ENCODE data around the gene MIX23.

MIX23 gene

GRCh38 chr3:122406198-122406597 is 23.2 kb upstream of the MIX23 start:
- H3K27ac Mint-ChIP-seq = no peak overlapping the region
- no peak overlapping the region for H3K4me3 Mint-ChIP-seq
- no peaks in the 10 kb centered on the region for H3K9me3 Mint-ChIP-seq
- peaks cover 6% of the 10 kb centered on the region for H3K4me1 Mint-ChIP-seq (ENCODE audit: low read depth)
- H3K36me3 Mint-ChIP-seq (ENCODE audit: low read depth) = peaks cover 48% of the 10 kb centered on the region
- DNase-seq (ENCODE audit: low spot score) = no peak
- no peaks in the 10 kb centered on the region for H3K27me3 Mint-ChIP-seq (ENCODE audit: low read depth)

- DNase-seq (ENCODE audit: low spot score) = no peak
- Mint-ChIP-seq H3K9me3 (no peaks in the 10 kb centered on the region), H3K4me1 (ENCODE audit: low read depth) (peaks cover 4% of the 10 kb centered on the region), H3K27me3 (ENCODE audit: low read depth) (no peaks in the 10 kb centered on the region), H3K36me3 (ENCODE audit: low read depth) (peaks cover 45% of the 10 kb centered on the region), H3K27ac (no peak overlapping the region), H3K4me3 (no peak overlapping the region)
These were observed 22.0 kb upstream of the MIX23 start for GRCh38 chr3:122405015-122405414.

- Mint-ChIP-seq H3K9me3 (no peaks in the 10 kb centered on the region), H3K27me3 (ENCODE audit: low read depth) (no peaks in the 10 kb centered on the region), H3K36me3 (ENCODE audit: low read depth) (peaks cover 44% of the 10 kb centered on the region), H3K4me1 (ENCODE audit: low read depth) (no peaks in the 10 kb centered on the region), H3K27ac (no peak overlapping the region), H3K4me3 (no peak overlapping the region)
- no peak for DNase-seq (ENCODE audit: low spot score)
These were observed 20.5 kb upstream of the MIX23 start for GRCh38 chr3:122403489-122403888.

GRCh38 chr3:122398920-122399319 is 15.9 kb upstream of the MIX23 start:
- H3K36me3 Mint-ChIP-seq (ENCODE audit: low read depth) = peaks cover 37% of the 10 kb centered on the region
- H3K4me1 Mint-ChIP-seq (ENCODE audit: low read depth) = peaks cover 21% of the 10 kb centered on the region
- no peaks in the 10 kb centered on the region for H3K27me3 Mint-ChIP-seq (ENCODE audit: low read depth)
- no peak overlapping the region for H3K4me3 Mint-ChIP-seq
- H3K9me3 Mint-ChIP-seq = no peaks in the 10 kb centered on the region
- H3K27ac Mint-ChIP-seq = no peak overlapping the region
- no peak for DNase-seq (ENCODE audit: low spot score)

- Mint-ChIP-seq H3K27me3 (ENCODE audit: low read depth) (no peaks in the 10 kb centered on the region), H3K27ac (no peak overlapping the region), H3K36me3 (ENCODE audit: low read depth) (peaks cover 31% of the 10 kb centered on the region), H3K4me3 (no peak overlapping the region), H3K9me3 (no peaks in the 10 kb centered on the region), H3K4me1 (ENCODE audit: low read depth) (peaks cover 26% of the 10 kb centered on the region)
- no peak for DNase-seq (ENCODE audit: low spot score)
These were observed 14.2 kb upstream of the MIX23 start for GRCh38 chr3:122397201-122397600.

- no peak for DNase-seq (ENCODE audit: low spot score)
- Mint-ChIP-seq H3K27me3 (ENCODE audit: low read depth) (no peaks in the 10 kb centered on the region), H3K9me3 (no peaks in the 10 kb centered on the region), H3K4me3 (no peak overlapping the region), H3K27ac (no peak overlapping the region), H3K4me1 (ENCODE audit: low read depth) (peaks cover 26% of the 10 kb centered on the region), H3K36me3 (ENCODE audit: low read depth) (peaks cover 31% of the 10 kb centered on the region)
These were observed 13.5 kb upstream of the MIX23 start for GRCh38 chr3:122396511-122396910.

- H3K36me3 Mint-ChIP-seq (ENCODE audit: low read depth) = peaks cover 29% of the 10 kb centered on the region
- H3K27ac Mint-ChIP-seq = no peak overlapping the region
- no peaks in the 10 kb centered on the region for H3K9me3 Mint-ChIP-seq
- no peaks in the 10 kb centered on the region for H3K27me3 Mint-ChIP-seq (ENCODE audit: low read depth)
- no peak for DNase-seq (ENCODE audit: low spot score)
- no peak overlapping the region for H3K4me3 Mint-ChIP-seq
- peaks cover 26% of the 10 kb centered on the region for H3K4me1 Mint-ChIP-seq (ENCODE audit: low read depth)
These were observed 12.6 kb upstream of the MIX23 start for GRCh38 chr3:122395582-122395981.

GRCh38 chr3:122394173-122394572 is 11.1 kb upstream of the MIX23 start:
- Mint-ChIP-seq H3K4me3 (no peak overlapping the region), H3K27me3 (ENCODE audit: low read depth) (no peaks in the 10 kb centered on the region), H3K9me3 (no peaks in the 10 kb centered on the region), H3K27ac (no peak overlapping the region), H3K36me3 (ENCODE audit: low read depth) (peaks cover 20% of the 10 kb centered on the region), H3K4me1 (ENCODE audit: low read depth) (peaks cover 26% of the 10 kb centered on the region)
- DNase-seq (ENCODE audit: low spot score) = no peak

- Mint-ChIP-seq H3K4me3 (no peak overlapping the region), H3K27me3 (ENCODE audit: low read depth) (no peaks in the 10 kb centered on the region), H3K9me3 (no peaks in the 10 kb centered on the region), H3K36me3 (ENCODE audit: low read depth) (peaks cover 20% of the 10 kb centered on the region), H3K27ac (no peak overlapping the region), H3K4me1 (ENCODE audit: low read depth) (peaks cover 30% of the 10 kb centered on the region)
- DNase-seq (ENCODE audit: low spot score) = no peak
These were observed 10.1 kb upstream of the MIX23 start for GRCh38 chr3:122392868-122393844.

- DNase-seq (ENCODE audit: low spot score) = no peak
- Mint-ChIP-seq H3K27me3 (ENCODE audit: low read depth) (no peaks in the 10 kb centered on the region), H3K27ac (no peak overlapping the region), H3K9me3 (no peaks in the 10 kb centered on the region), H3K4me1 (ENCODE audit: low read depth) (peaks cover 36% of the 10 kb centered on the region), H3K4me3 (no peak overlapping the region), H3K36me3 (ENCODE audit: low read depth) (peaks cover 29% of the 10 kb centered on the region)
These were observed 8.8 kb upstream of the MIX23 start for GRCh38 chr3:122391681-122392446.

- no peak overlapping the region for H3K4me3 Mint-ChIP-seq
- H3K4me1 Mint-ChIP-seq (ENCODE audit: low read depth) = peaks cover 41% of the 10 kb centered on the region
- no peaks in the 10 kb centered on the region for H3K27me3 Mint-ChIP-seq (ENCODE audit: low read depth)
- no peaks in the 10 kb centered on the region for H3K9me3 Mint-ChIP-seq
- no peak for DNase-seq (ENCODE audit: low spot score)
- H3K27ac Mint-ChIP-seq = no peak overlapping the region
- H3K36me3 Mint-ChIP-seq (ENCODE audit: low read depth) = peaks cover 33% of the 10 kb centered on the region
These were observed 7.6 kb upstream of the MIX23 start for GRCh38 chr3:122390665-122391064.

- Mint-ChIP-seq H3K36me3 (ENCODE audit: low read depth) (peaks cover 30% of the 10 kb centered on the region), H3K9me3 (no peaks in the 10 kb centered on the region), H3K27me3 (ENCODE audit: low read depth) (no peaks in the 10 kb centered on the region), H3K4me3 (no peak overlapping the region), H3K27ac (no peak overlapping the region), H3K4me1 (ENCODE audit: low read depth) (peaks cover 40% of the 10 kb centered on the region)
- DNase-seq (ENCODE audit: low spot score) = no peak
These were observed 6.9 kb upstream of the MIX23 start for GRCh38 chr3:122389892-122390291.

- H3K36me3 Mint-ChIP-seq (ENCODE audit: low read depth) = peaks cover 27% of the 10 kb centered on the region
- no peak overlapping the region for H3K27ac Mint-ChIP-seq
- no peaks in the 10 kb centered on the region for H3K9me3 Mint-ChIP-seq
- H3K4me3 Mint-ChIP-seq = no peak overlapping the region
- peaks cover 39% of the 10 kb centered on the region for H3K4me1 Mint-ChIP-seq (ENCODE audit: low read depth)
- no peak for DNase-seq (ENCODE audit: low spot score)
- no peaks in the 10 kb centered on the region for H3K27me3 Mint-ChIP-seq (ENCODE audit: low read depth)
These were observed 6.2 kb upstream of the MIX23 start for GRCh38 chr3:122389197-122389596.

GRCh38 chr3:122387709-122388108 is 4.7 kb upstream of the MIX23 start:
- Mint-ChIP-seq H3K27me3 (ENCODE audit: low read depth) (no peaks in the 10 kb centered on the region), H3K9me3 (no peaks in the 10 kb centered on the region), H3K4me3 (no peak overlapping the region), H3K36me3 (ENCODE audit: low read depth) (peaks cover 22% of the 10 kb centered on the region), H3K4me1 (ENCODE audit: low read depth) (peaks cover 33% of the 10 kb centered on the region), H3K27ac (no peak overlapping the region)
- no peak for DNase-seq (ENCODE audit: low spot score)
